ENCODE measurements around the gene MXRA7. TPM values are rescaled to one million over a fixed set of nuclear protein-coding genes. Genes with fewer than 3 reads are reported as not detected.
"Not testable (repeated sequence)": the region's sequence is repeated elsewhere in the genome, so short reads cannot be mapped to it uniquely, and the experiment has no call there.

The MXRA7 gene
- total RNA-seq, 1 donor from 2014 or later, result 4.2 TPM

- intact Hi-C loops (cut with micrococcal nuclease), result no loop called here
Observed at GRCh38 chr17:76720211-76720610, 9.4 kb upstream of the MXRA7 start.

- intact Hi-C loops (cut with micrococcal nuclease), result no loop called here
Observed at GRCh38 chr17:76718516-76718915, 7.8 kb upstream of the MXRA7 start.

GRCh38 chr17:76716839-76717215 is 6.1 kb upstream of the MXRA7 start:
- intact Hi-C loops (cut with micrococcal nuclease), result loop anchor here (1.0 kb wide), 1 partner anchor 9 kb away; the partner anchor contains the start of genes JMJD6 and METTL23

- intact Hi-C loops (cut with micrococcal nuclease), result loop anchor here (1.0 kb wide), 1 partner anchor 10 kb away; the partner anchor contains the start of genes JMJD6 and METTL23
Observed at GRCh38 chr17:76716146-76716838, 5.5 kb upstream of the MXRA7 start.

GRCh38 chr17:76715496-76715830 is 4.7 kb upstream of the MXRA7 start:
- intact Hi-C loops (cut with micrococcal nuclease), result loop anchor here (1.0 to 2.0 kb wide), 4 partner anchors 34 to 201 kb away; no protein-coding TSS in a partner anchor

- intact Hi-C loops (cut with micrococcal nuclease), result loop anchor here (1.0 to 2.0 kb wide), 4 partner anchors 34 to 200 kb away; no protein-coding TSS in a partner anchor
Observed at GRCh38 chr17:76714822-76715495, 4.2 kb upstream of the MXRA7 start.

- intact Hi-C loops (cut with micrococcal nuclease), result loop anchor here (2.0 kb wide), 1 partner anchor 200 kb away; no protein-coding TSS in a partner anchor
Observed at GRCh38 chr17:76714336-76714735, 3.6 kb upstream of the MXRA7 start.

- intact Hi-C loops (cut with micrococcal nuclease), result loop anchor here (2.0 kb wide), 1 partner anchor 199 kb away; no protein-coding TSS in a partner anchor
Observed at GRCh38 chr17:76713765-76714164, 3.0 kb upstream of the MXRA7 start.

- intact Hi-C loops (cut with micrococcal nuclease), result not testable (repeated sequence)
Observed at GRCh38 chr17:76712321-76712720, 1.6 kb upstream of the MXRA7 start.

GRCh38 chr17:76709951-76710862 is 558 bp downstream of the MXRA7 start:
- intact Hi-C loops (cut with micrococcal nuclease), result loop anchor here (2.0 kb wide), 1 partner anchor 17 kb away; the partner anchor contains the start of genes JMJD6 and METTL23

- intact Hi-C loops (cut with micrococcal nuclease), result no loop called here
Observed at GRCh38 chr17:76709077-76709950, 1.5 kb downstream of the MXRA7 start.

GRCh38 chr17:76707985-76708807 is 2.6 kb downstream of the MXRA7 start:
- intact Hi-C loops (cut with micrococcal nuclease), result no loop called here

- intact Hi-C loops (cut with micrococcal nuclease), result no loop called here
Observed at GRCh38 chr17:76706817-76707216, 3.9 kb downstream of the MXRA7 start.

- intact Hi-C loops (cut with micrococcal nuclease), result no loop called here
Observed at GRCh38 chr17:76704805-76705204, 6.0 kb downstream of the MXRA7 start.

- intact Hi-C loops (cut with micrococcal nuclease), result no loop called here
Observed at GRCh38 chr17:76702941-76703637, 7.7 kb downstream of the MXRA7 start.

GRCh38 chr17:76702076-76702475 is 8.7 kb downstream of the MXRA7 start:
- intact Hi-C loops (cut with micrococcal nuclease), result no loop called here

- intact Hi-C loops (cut with micrococcal nuclease), result no loop called here
Observed at GRCh38 chr17:76701471-76701967, 9.2 kb downstream of the MXRA7 start.

- intact Hi-C loops (cut with micrococcal nuclease), result no loop called here
Observed at GRCh38 chr17:76700617-76701470, 9.9 kb downstream of the MXRA7 start.

Data from T-helper 1 cell treated with Interleukin-12 subunit alpha and Interleukin-12 subunit beta and Interleukin-4 antibody, amounts not matched to agents 30 ng/mL and 1 ng/mL, for 36 hours (primary cell).